Gastroesophageal sphincter (tissue), 4 donors: ENCODE measurements around the gene MPST. TPM values are rescaled to one million over a fixed set of nuclear protein-coding genes. Genes with fewer than 3 reads are reported as not detected.

Experiments used
- ATAC-seq: fragments of 150-250 bp; one replicate; pipeline ENCODE4 v1.9.1; 2016; ENCODE audit warnings: mild to moderate bottlenecking, moderate library complexity
- H3K27ac ChIP-seq, 4 donors: fragments of 200-600 bp; sonication (generic) in 3 of 4; 1 replicate in 3 of 4; 2 replicates in 1 of 4; pipeline ENCODE4 v1.5.1; 2016 to 2019
- H3K27me3 ChIP-seq: fragments of 200-600 bp; sonication (generic); one replicate; pipeline ENCODE4 v1.5.1; 2019
- H3K36me3 ChIP-seq, 2 donors: fragments of 200-600 bp; sonication (generic); one replicate each; pipeline ENCODE4 v1.5.1; 2019; ENCODE audit warnings: control low read depth in 1 of 2
- H3K4me1 ChIP-seq, 3 donors: fragments of 200-600 bp; sonication (generic); 1 replicate in 2 of 3; 2 replicates in 1 of 3; pipeline ENCODE4 v1.5.1; 2016 to 2019; ENCODE audit warnings: control low read depth in 2 of 3
- H3K4me3 ChIP-seq, 2 donors: fragments of 200-600 bp; sonication (generic); one replicate each; pipeline ENCODE4 v1.5.1; 2019; ENCODE audit warnings: mild to moderate bottlenecking in 1 of 2, moderate library complexity in 1 of 2
- H3K9me3 ChIP-seq, 3 donors: fragments of 200-600 bp; sonication (generic); one replicate each; pipeline ENCODE4 v1.5.1; 2017 to 2019; ENCODE audit warnings: control low read depth in 2 of 3
- CTCF ChIP-seq, 4 experiments: fragments of 200-600 bp in 2 of 4; fragments of 450-650 bp in 2 of 4; sonication (generic) in 1 of 4; IDR thresholded peaks; one replicate each; pipeline ENCODE4 v1.5.1; 2017 to 2019; ENCODE audit warnings: antibody characterized with exemption in 4 of 4, mild to moderate bottlenecking in 2 of 4, moderate library complexity in 2 of 4
- EP300 ChIP-seq: sonication (generic); formaldehyde crosslinking; IDR thresholded peaks from one replicate; pipeline ENCODE4 v1.6.1; 2017; ENCODE audit warnings: antibody characterized with exemption, mild to moderate bottlenecking
- POLR2A ChIP-seq, 2 donors: fragments of 450-650 bp; IDR thresholded peaks; one replicate each; pipeline ENCODE4 v1.6.1; 2017; ENCODE audit warnings: antibody characterized with exemption in 2 of 2, mild to moderate bottlenecking in 2 of 2, moderate library complexity in 1 of 2
- POLR2AphosphoS5 ChIP-seq: sonication (generic); formaldehyde crosslinking; IDR thresholded peaks from one replicate; pipeline ENCODE4 v1.6.1; 2017; ENCODE audit warnings: antibody characterized with exemption
- WGBS, 2 donors: methylation state at CpG; one replicate each; pipeline ENCODE4 v1.1.5; 2018; ENCODE audit warnings: low coverage in 1 of 2; 5-methylcytosine and 5-hydroxymethylcytosine counted together
- total RNA-seq, 4 donors: library from RNA; depleted of rRNA; stranded (reverse); fragments of >200 nt; gene quantifications; one replicate each; pipeline ENCODE4 v1.1.0, GENCODE V29; 2016

The MPST gene
- 100 to 1,000 TPM; 102 to 144 (median 113) TPM for total RNA-seq

DNA sequence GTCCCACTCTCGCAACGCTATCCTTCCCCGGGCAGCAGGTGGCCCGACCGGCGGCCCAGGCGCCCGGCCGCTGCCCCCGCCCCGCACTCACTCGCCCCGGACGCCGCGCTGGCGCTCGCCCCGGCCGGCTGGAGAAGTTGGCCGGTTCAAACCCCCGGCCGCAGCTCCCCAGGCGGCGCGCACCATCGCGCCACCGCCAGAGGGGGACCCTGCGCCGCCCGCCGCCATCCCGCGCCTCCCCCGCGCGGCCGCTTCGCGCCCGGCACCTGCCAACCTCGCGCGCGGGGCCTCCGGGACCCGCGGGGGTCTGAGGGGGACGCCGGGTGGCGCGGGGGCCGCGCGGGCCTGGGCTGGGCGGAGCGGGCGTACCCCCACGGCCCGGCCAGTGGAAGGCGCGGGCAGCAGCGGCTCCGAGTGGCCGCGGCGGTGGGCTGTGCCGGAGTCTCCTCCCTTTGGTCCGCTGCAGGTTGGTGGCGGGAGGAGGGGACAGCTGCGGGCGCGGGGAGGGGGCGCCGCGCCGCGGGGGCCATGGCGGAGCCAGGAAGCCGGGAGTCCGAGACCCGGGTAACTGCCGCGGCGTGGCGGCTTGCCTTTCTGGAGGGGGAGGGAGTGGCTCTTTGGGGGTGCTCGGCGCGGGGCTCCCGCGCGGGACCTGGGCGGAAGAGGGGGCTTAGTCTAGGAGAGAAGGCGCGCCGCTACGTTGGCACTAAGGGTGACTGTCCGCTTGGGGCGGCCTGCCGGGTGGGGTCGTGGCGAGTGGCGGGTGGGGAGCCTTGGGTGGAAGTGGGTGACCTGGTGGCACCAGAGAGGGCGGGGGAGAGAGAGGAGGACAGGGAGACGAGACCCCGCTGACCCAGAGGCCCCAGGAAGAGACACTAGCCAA is at the start of gene MPST, which contains the start of gene TST:
MPST (plus strand) TSS at position 434 of the 883 bp plus-strand sequence; CDS start at position 529, 95 bp downstream.
TST (minus strand) TSS at position 139 of the 883 bp plus-strand sequence. CDS start 715 bp downstream, outside the sequence.
- Histone ChIP-seq H3K27ac (peak within 1 kb of the TSS; percentile 81 to 96 (median 94)), H3K27me3 (no peaks in the 10 kb centered on the region), H3K36me3 (peaks cover 0 to 35% of the 10 kb centered on the region in 2 donors), H3K9me3 (no peaks in the 10 kb centered on the region), H3K4me1 (peaks cover 0 to 81% (median 37%) of the 10 kb centered on the region in 3 donors), H3K4me3 (peak within 1 kb of the TSS; percentile 93 to 96)
- TF ChIP-seq CTCF (IDR thresholded peaks at IDR 0.05) (peak in 3 of 4 experiments; percentile 21 to 93 (median 83)), POLR2AphosphoS5 (peak; percentile 15), EP300 (no peak), POLR2A (IDR thresholded peaks at IDR 0.05) (peak; percentile 71 to 84)
- WGBS, 2 donors = 0% methylated on average over 8 of the region's 107 CpGs; no CpG with 5 or more reads in 1 of the 2 donors
- peak; percentile 94 for ATAC-seq

GRCh38 chr22:36971341-36972125 is 48.0 kb upstream of the MPST start:
- no peaks in the 10 kb centered on the region for H3K9me3 ChIP-seq
- no peak overlapping the region for H3K27ac ChIP-seq
- TF ChIP-seq EP300 = no peak
- TF ChIP-seq CTCF (IDR thresholded peaks at IDR 0.05) = no peak
- TF ChIP-seq POLR2AphosphoS5 = no peak
- TF ChIP-seq POLR2A (IDR thresholded peaks at IDR 0.05) = no peak
- 66 to 77% methylated on average over 13 to 15 of the region's 19 CpGs for WGBS, 2 donors
- peaks cover 35% of the 10 kb centered on the region for H3K27me3 ChIP-seq
- ATAC-seq = no peak
- H3K4me3 ChIP-seq = no peak overlapping the region
- no peaks in the 10 kb centered on the region for H3K4me1 ChIP-seq
- no peaks in the 10 kb centered on the region for H3K36me3 ChIP-seq

DNA sequence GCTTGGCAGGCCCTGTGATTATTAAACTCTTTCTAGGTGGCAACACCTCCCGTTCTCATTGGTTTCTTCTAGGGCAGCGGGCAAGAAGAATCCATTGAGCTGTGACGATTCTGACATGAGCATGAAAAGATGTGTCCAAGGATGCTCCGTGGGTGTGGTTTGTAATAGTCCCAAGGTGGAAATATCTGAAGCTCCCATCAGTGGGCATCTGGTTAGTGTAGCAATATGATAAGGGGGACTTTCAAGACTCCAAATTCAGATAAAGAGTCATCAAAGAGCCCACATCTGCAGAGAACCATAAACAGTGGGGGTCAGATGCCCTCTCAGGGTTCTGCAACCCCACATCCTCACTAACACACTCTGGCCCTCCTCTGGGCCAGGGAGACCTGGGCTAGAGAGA is 42.9 kb upstream of the MPST start:
- Histone ChIP-seq H3K4me3 (no peak overlapping the region), H3K4me1 (peaks cover 0 to 7% (median 0%) of the 10 kb centered on the region in 3 donors), H3K9me3 (no peaks in the 10 kb centered on the region), H3K27ac (no peak overlapping the region), H3K27me3 (peaks cover 30% of the 10 kb centered on the region), H3K36me3 (no peaks in the 10 kb centered on the region)
- 94% methylated on average over 2 of the region's 4 CpGs; no CpG with 5 or more reads in 1 of the 2 donors for WGBS, 2 donors
- TF ChIP-seq EP300 (no peak), POLR2AphosphoS5 (no peak), CTCF (IDR thresholded peaks at IDR 0.05) (no peak), POLR2A (IDR thresholded peaks at IDR 0.05) (no peak)
- no peak for ATAC-seq

DNA sequence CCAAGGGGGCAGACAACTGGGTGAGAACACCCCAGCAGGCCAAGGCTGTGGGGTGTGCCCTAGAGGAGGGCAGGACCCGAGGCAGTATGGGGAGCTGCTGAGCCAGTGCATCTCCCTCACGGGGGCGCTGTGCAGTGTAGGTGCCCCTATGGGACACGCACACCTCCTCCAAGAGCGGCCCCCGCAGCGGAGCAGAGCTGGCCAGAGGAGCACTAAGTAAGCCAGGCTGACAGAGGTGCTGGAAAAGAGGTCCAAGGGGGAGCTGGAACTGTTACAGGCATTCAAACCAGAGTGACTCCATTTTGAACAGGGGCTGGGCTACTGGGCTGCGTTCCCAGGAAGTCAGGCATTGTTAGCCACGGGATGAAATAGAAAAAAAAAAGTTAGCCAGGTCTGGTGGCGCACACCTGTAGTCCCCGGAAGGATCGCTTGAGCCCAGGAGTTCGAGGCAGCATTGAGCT is 42.1 kb upstream of the MPST start:
- H3K27me3 ChIP-seq = peaks cover 35% of the 10 kb centered on the region
- H3K27ac ChIP-seq = peak overlapping the region in 1 of 4 donors; percentile 5
- peaks cover 0 to 7% (median 0%) of the 10 kb centered on the region in 3 donors for H3K4me1 ChIP-seq
- 15 to 40% methylated on average over 6 of the region's 13 CpGs for WGBS, 2 donors
- no peaks in the 10 kb centered on the region for H3K36me3 ChIP-seq
- peak; percentile 64 for ATAC-seq
- TF ChIP-seq EP300 (no peak), POLR2AphosphoS5 (no peak), CTCF (IDR thresholded peaks at IDR 0.05) (peak in 1 of 4 experiments; percentile 43), POLR2A (IDR thresholded peaks at IDR 0.05) (no peak)
- H3K4me3 ChIP-seq = peak overlapping the region; percentile 23 to 44
- H3K9me3 ChIP-seq = no peaks in the 10 kb centered on the region
